Uterus (tissue), 2 donors: Measurements from ENCODE around the gene FBXW12.

ENCODE experiments used
- CTCF ChIP-seq, 4 experiments: fragments of 200-600 bp in 2 of 4; fragments of 450-650 bp in 2 of 4; sonication (generic) in 2 of 4; IDR thresholded peaks; one replicate each; pipeline ENCODE4 v1.5.1; 2016 to 2019; ENCODE audit warnings: antibody characterized with exemption in 4 of 4, mild to moderate bottlenecking in 2 of 4, moderate library complexity in 1 of 4
- POLR2A ChIP-seq, 2 donors: fragments of 450-650 bp; IDR thresholded peaks; one replicate each; pipeline ENCODE4 v1.6.1; 2016; ENCODE audit warnings: antibody characterized with exemption in 2 of 2, mild to moderate bottlenecking in 1 of 2, moderate library complexity in 1 of 2

- TF ChIP-seq CTCF (IDR thresholded peaks at IDR 0.05), result no peak
- TF ChIP-seq POLR2A (IDR thresholded peaks at IDR 0.05), result no peak
Observed at GRCh38 chr3:48343432-48343831, 28.6 kb upstream of the FBXW12 start.
